Motor neuron (in vitro differentiated cells): ENCODE results near the gene INPP5B. TPM values are rescaled to one million over a fixed set of nuclear protein-coding genes. Genes with fewer than 3 reads are reported as not detected.
A peak's percentile ranks its signal among the peaks of the same experiment; 100 is the strongest.

Experiments used
- ATAC-seq, 8 experiments: fragments of 200-7000 bp; cut with Tn5 transposase; replicated peaks in 6 of 8; 2 replicates each; pipeline ENCODE4 v1.8.0; 2021; ENCODE audit warnings: mild to moderate bottlenecking in 8 of 8, moderate library complexity in 8 of 8
- H3K27ac ChIP-seq, 2 donors: fragments of 250-450 bp; sonication (Bioruptor Pico); 2 replicates each; pipeline ENCODE4 v1.9.0; 2021; ENCODE audit warnings: antibody characterized with exemption in 2 of 2, mild to moderate bottlenecking in 2 of 2, moderate library complexity in 1 of 2
- H3K4me1 ChIP-seq, 2 donors: fragments of 250-450 bp; sonication (Bioruptor Pico); replicated peaks in 1 of 2; 2 replicates each; pipeline ENCODE4 v1.6.1; 2021; ENCODE audit warnings: antibody characterized with exemption in 2 of 2, mild to moderate bottlenecking in 2 of 2, moderate library complexity in 1 of 2
- H3K4me3 ChIP-seq, 5 donors: fragments of 250-450 bp; sonication (Bioruptor Pico); 2 replicates each; pipeline ENCODE4 v1.9.0; 2021; ENCODE audit warnings: antibody characterized with exemption in 5 of 5, mild to moderate bottlenecking in 5 of 5, moderate library complexity in 4 of 5
- WGBS, 10 experiments: fragments of 450-650 bp; shearing (Covaris generic); methylation state at CpG; one replicate each; pipeline ENCODE4 v1.0.0; 2022; 5-methylcytosine and 5-hydroxymethylcytosine counted together
- in situ Hi-C, 9 experiments: fragments of 400-800 bp; cut with MboI; loops; one replicate each; pipeline ENCODE4 v1.15.0; 2021; ENCODE audit warnings: low sequenced_read_pairs in 9 of 9, low pct_unique_long_range_greater_than_20kb in 2 of 9; ENCODE audit not compliant: unreplicated experiment in 9 of 9
- total RNA-seq, 8 experiments: library from RNA; unstranded; fragments of 300-600 nt; gene quantifications; 2 replicates each; pipeline versions ENCODE4 v1.2.3 to v1.2.4, GENCODE V29; 2022

The INPP5B gene
- total RNA-seq, 8 experiments from 2014 or later, result 14.9 to 24.1 (median 20.6) TPM

DNA sequence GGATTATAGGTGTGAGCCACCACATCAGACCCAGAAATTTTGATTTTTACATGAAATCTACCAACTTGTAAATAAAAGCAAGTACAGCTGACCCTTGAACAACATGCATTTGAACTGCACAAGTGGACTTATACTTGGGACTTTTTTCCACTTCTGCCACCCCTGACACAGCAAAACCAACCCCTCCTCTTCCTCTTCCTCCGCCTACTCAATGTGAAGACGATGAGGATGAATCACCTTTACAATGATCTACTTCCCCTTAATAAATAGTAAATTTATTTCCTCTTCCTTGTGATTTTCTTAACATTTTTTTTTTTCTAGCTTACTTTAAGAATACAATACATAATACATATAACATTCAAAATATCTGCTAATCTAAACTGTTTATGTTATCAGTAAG, 121.3 kb downstream of the INPP5B start:
- Histone ChIP-seq H3K4me1 (peaks cover 0 to 12% of the 10 kb centered on the region in 2 donors), H3K4me3 (no peak overlapping the region), H3K27ac (no peak overlapping the region)
- in situ Hi-C loops, result no loop called here
- WGBS, 10 experiments, result 82 to 95% (median 92%) methylated on average over 2 of the region's 2 CpGs; no CpG with 5 or more reads in 3 of the 10 experiments
- no peak for ATAC-seq

DNA sequence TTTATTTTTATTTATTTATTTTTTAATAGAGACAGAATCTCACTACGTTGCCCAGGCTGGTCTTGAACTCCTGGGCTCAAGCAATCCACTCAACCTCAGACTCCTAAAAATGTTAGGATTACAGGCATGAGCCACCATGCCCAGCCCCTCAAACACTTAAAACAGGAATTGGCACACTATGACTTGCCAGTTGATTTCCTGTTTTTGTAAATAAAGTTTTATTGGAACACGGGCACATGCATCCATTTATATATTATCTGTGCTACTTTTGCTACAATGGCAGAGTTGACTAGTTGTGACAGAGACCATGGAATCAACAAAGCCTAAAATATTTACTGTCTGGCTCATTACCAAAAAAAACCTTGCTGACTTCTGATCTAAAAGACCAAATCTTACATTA, 122.9 kb downstream of the INPP5B start:
- Histone ChIP-seq H3K27ac (no peak overlapping the region), H3K4me3 (no peak overlapping the region), H3K4me1 (no peaks in the 10 kb centered on the region)
- in situ Hi-C loops, result no loop called here
- ATAC-seq, result no peak
- 20 to 100% (median 95%) methylated on average over 1 to 2 of the region's 2 CpGs; no CpG with 5 or more reads in 3 of the 10 experiments for WGBS, 10 experiments

DNA sequence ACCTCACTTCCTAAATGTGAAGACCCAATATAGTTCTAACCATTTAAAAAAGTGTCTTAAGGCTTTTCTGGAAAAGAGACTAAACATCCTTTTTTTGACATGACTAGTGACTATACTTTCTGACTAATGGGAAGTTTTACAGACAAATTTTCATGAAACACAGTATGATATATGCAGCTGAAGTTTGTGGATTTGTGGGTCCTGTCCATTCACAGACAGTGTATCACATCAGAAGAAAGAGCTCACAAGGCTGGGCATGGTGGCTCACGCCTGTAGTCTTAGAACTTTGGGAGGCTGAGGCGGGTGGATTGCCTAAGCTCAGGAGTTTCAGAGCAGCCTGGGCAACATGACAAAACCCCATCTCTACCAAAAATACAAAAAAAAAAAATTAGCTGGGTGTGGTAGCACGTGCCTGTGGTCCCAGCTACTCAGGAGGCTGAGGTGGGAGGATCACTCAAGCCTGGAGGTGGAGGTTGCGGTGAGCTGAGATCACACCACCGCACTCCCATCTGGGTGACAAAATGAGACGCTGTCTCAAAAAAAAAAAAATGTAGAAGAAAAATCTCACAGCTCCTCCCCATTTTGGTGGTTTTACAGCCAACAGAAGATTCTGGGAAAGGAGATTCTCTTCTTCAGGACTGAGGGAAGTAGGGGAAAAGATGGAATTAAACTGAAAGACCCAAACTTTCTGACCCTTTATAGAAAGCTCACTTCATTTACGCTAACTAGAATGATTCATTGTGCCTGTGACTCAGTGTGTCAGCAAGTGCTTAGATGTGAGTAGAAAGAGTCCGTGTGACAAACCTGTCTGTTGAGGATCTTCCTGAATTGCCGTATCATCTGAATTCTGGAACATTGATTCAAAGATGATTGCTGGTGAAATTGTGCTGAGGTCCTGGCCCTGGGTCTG, 123.7 kb downstream of the INPP5B start:
- in situ Hi-C loops, result no loop called here
- no peaks in the 10 kb centered on the region for H3K4me1 ChIP-seq
- WGBS, 10 experiments, result 84 to 100% (median 92%) methylated on average over 1 to 9 of the region's 9 CpGs; no CpG with 5 or more reads in 2 of the 10 experiments
- H3K4me3 ChIP-seq, result no peak overlapping the region
- no peak for ATAC-seq
- H3K27ac ChIP-seq, result no peak overlapping the region

DNA sequence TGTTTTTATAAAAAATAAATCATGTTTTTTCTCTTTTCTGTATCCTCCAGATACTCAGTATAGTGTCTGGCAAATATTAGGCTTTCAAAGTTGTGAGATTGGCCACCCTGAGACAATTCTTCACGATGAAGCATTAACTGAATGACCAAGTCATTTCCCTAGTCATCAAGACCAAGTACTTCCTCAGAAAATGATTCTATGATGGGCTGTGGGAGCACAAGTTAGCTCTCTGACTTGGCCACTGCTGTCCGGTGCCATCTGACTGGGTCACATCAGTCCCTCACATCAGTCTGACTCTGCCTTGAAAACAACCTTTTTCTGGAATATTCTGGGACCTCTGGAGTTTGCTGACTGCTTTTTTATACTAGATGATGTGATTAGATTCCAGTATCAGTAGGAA, 125.4 kb downstream of the INPP5B start:
- Histone ChIP-seq H3K4me3 (no peak overlapping the region), H3K27ac (no peak overlapping the region), H3K4me1 (no peaks in the 10 kb centered on the region)
- no peak for ATAC-seq
- in situ Hi-C loops, result no loop called here
- WGBS, 10 experiments, result 67 to 100% (median 100%) methylated on average over 1 to 2 of the region's 2 CpGs; no CpG with 5 or more reads in 2 of the 10 experiments

DNA sequence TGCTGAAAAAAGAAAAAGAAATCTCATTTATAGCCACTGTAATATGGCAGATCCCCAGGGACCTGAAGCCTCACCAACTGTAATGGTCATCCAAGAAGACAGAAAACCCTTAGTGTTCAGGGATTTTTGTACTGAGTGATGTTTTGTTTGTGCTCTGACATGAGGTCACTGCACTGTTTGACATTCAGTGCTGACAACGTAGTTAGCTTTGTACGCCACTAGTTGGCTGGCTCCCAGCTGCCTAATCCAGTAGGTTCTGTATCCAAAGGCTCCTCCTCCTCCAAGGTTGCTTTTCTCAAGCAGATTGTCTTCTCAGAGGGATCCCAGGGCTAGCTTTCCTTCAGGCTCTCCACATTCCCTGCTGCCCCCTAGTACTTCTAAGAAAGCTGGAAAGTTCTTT, 129.4 kb downstream of the INPP5B start:
- Histone ChIP-seq H3K4me3 (no peak overlapping the region), H3K4me1 (no peaks in the 10 kb centered on the region), H3K27ac (no peak overlapping the region)
- 0 to 50% (median 41%) methylated on average over 1 to 2 of the region's 2 CpGs; no CpG with 5 or more reads in 4 of the 10 experiments for WGBS, 10 experiments
- ATAC-seq, result peak in 1 of 8 experiments; percentile 86
- in situ Hi-C loops, result no loop called here

DNA sequence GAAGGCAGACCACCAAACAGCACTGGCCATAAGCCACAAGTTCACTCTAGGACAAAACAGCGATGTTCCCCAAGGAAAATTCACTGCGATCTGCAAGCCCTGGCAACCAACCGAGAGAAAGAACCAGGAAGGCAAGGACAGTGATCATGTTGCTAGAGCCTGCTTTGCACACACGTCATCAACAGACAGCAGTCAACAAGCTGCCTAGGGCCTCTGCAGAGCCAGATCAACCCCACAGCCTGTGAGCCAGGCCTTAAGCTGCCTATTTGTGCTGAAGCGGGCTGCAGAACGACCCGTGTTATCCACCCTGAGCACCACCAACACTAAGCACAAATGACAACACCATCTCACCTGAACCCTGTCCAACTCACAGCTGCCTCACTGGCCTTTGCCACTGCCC, 132.6 kb downstream of the INPP5B start:
- Histone ChIP-seq H3K4me3 (no peak overlapping the region), H3K4me1 (peaks cover 9 to 16% of the 10 kb centered on the region in 2 donors), H3K27ac (no peak overlapping the region)
- ATAC-seq, result peak in 2 of 8 experiments; percentile 54
- in situ Hi-C loops, result no loop called here
- 60 to 100% (median 90%) methylated on average over 1 to 7 of the region's 7 CpGs; no CpG with 5 or more reads in 4 of the 10 experiments for WGBS, 10 experiments

DNA sequence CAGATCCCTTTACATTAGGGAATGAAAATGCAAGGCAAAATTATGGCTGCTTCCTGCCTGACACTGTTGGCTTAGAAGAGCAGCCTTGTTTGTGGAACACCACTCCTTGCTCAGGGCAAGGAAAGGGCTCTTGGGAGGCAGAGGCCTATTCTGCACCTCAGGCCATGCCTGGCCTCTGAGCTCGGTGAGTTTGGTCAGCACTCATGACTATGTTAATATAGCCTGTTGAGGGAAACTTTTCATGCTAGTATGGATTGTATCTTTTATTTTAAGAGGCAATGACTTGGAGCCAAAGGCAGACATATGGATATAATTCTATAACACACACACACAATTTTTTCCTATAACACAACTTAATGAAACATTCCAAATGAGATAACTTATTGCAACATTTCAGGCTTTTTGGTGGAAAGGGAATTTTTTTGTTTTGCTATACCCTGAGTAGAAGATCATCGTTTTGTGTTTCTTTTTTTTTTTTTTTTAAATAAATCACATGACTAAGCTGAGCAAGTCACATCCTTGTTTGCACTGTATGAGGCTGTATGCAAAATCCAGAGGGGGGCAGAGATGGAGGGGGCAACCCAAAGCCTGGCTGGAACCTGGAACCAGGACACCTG, 133.2 kb downstream of the INPP5B start:
- H3K4me3 ChIP-seq, result no peak overlapping the region
- H3K4me1 ChIP-seq, result peaks cover 10 to 18% of the 10 kb centered on the region in 2 donors
- ATAC-seq, result peak in 3 of 8 experiments; percentile 49 to 61 (median 57)
- in situ Hi-C loops, result no loop called here
- 0 to 100% (median 71%) methylated on average over 1 to 2 of the region's 2 CpGs; no CpG with 5 or more reads in 1 of the 10 experiments for WGBS, 10 experiments
- H3K27ac ChIP-seq, result no peak overlapping the region

DNA sequence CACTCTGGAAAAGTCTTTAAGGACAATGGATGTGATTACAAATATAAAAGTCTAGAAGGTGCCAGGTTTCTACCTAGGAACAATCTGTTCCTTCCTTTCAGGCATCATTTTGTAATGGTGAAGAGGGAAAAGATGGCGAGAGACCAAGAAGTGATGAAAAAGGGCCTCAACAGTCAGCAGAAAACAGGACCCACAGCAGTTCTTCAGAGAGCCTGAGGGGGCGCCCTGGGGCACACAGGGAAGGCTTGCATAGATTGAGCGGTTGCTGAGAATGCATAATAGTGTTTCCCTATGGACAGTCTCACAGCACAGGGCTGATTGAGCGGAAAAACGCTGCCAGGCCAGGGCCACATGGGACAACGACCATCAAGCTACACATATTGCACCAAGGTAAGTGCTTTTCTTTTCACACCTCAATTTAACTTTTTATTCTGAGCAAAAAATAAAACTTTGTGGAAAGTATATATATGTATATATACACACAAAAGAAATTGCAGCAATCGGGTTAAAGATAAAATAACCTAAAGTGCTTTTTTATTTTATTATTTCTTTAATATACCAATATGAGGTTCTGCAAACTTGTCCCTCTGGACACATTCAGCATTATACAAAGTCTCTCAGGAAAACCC, 135.7 kb downstream of the INPP5B start:
- no peak overlapping the region for H3K4me3 ChIP-seq
- ATAC-seq, result peak in 4 of 8 experiments; percentile 3 to 4 (median 3)
- H3K4me1 ChIP-seq, result peaks cover 18 to 26% of the 10 kb centered on the region in 2 donors
- H3K27ac ChIP-seq, result no peak overlapping the region
- WGBS, 10 experiments, result 8 to 67% (median 30%) methylated on average over 3 to 6 of the region's 7 CpGs; no CpG with 5 or more reads in 2 of the 10 experiments
- in situ Hi-C loops, result no loop called here

Other genes starting within 250 kb of the INPP5B start
- gene EPHA10, start 181.9 kb downstream of the INPP5B start, total RNA-seq, result 1 to 10 TPM in 6 of 8 experiments, under 1 TPM in 2; 0.31 to 5.4 (median 2.6) TPM
- gene MANEAL, start 153.2 kb downstream of the INPP5B start, total RNA-seq, result 10 to 100 TPM in 5 of 8 experiments, 1 to 10 TPM in 3; 2.3 to 49.7 (median 30.3) TPM
- 10 to 100 TPM; 20.4 to 83.0 (median 61.7) TPM for gene C1orf122, start 139.3 kb downstream of the INPP5B start, total RNA-seq
- 10 to 100 TPM; 14.6 to 33.7 (median 19.6) TPM for gene YRDC, start 138.8 kb downstream of the INPP5B start, total RNA-seq
- gene MTF1, start 87.5 kb downstream of the INPP5B start, total RNA-seq, result 1 to 10 TPM; 3.5 to 7.3 (median 5.8) TPM
- 100 to 1,000 TPM; 103 to 214 (median 122) TPM for gene SF3A3, start 43.0 kb upstream of the INPP5B start, total RNA-seq
- 10 to 100 TPM in 3 of 8 experiments, 1 to 10 TPM in 5; 2.8 to 17.7 (median 8.0) TPM for gene FHL3, start 58.5 kb upstream of the INPP5B start, total RNA-seq
- gene UTP11, start 65.7 kb upstream of the INPP5B start, total RNA-seq, result 10 to 100 TPM; 50.4 to 82.4 (median 75.2) TPM
- gene POU3F1, start 99.7 kb upstream of the INPP5B start, total RNA-seq, result 1 to 10 TPM in 7 of 8 experiments, under 1 TPM in 1; 0.91 to 7.6 (median 3.3) TPM